Measurements from ENCODE around the gene GP1BB. TPM values are rescaled to one million over a fixed set of nuclear protein-coding genes. Genes with fewer than 3 reads are reported as not detected.
A peak's percentile ranks its signal among the peaks of the same experiment; 100 is the strongest.

The GP1BB gene
- total and polyA plus RNA-seq, 2 of the 13 experiments (the other 11 are each of a cell fraction or from before 2014, with no cell fraction given) = not detected

- TF ChIP-seq CBX5 (CRISPR knock-in tag; IDR thresholded peaks at IDR 0.05; ENCODE audit: borderline replicate concordance) = peak; percentile 10; the same call in 1 of the 2 replicates
- TF ChIP-seq ZNF75D (CRISPR knock-in tag; IDR thresholded peaks at IDR 0.05; ENCODE audit: borderline replicate concordance) = no peak
- peak; percentile 55 for TF ChIP-seq FOSL2 (CRISPR knock-in tag; IDR thresholded peaks at IDR 0.05)
- TF ChIP-seq ZMYM4 (CRISPR knock-in tag; IDR thresholded peaks at IDR 0.05) = peak; percentile 71; the same call in 1 of the 2 replicates
- peak; percentile 62; the same call in 1 of the 2 replicates for TF ChIP-seq SOX5 (CRISPR knock-in tag; IDR thresholded peaks at IDR 0.05; ENCODE audit: borderline replicate concordance)
- 0 out of 2 replicates have a peak, but pooled peaks have one; percentile 55 for TF ChIP-seq FUBP1 (CRISPR knock-in tag; IDR thresholded peaks at IDR 0.05; ENCODE audit: borderline replicate concordance)
- 0 out of 2 replicates have a peak, but pooled peaks have one; percentile 23 for TF ChIP-seq KLF6 (CRISPR knock-in tag; IDR thresholded peaks at IDR 0.05)
- TF ChIP-seq SMC3 (IDR thresholded peaks at IDR 0.05; ENCODE audit: low read length) = peak; percentile 67; the same call in 1 of the 2 replicates
- TF ChIP-seq RNF2 (conservative IDR thresholded peaks at IDR 0.05; ENCODE audit: low read depth) = peak; percentile 63; the same call in 1 of the 2 replicates
- 0 out of 2 replicates have a peak, but pooled peaks have one; percentile 32 for TF ChIP-seq KDM6A (CRISPR knock-in tag; IDR thresholded peaks at IDR 0.05; ENCODE audit: low read depth)
- no peak for TF ChIP-seq MZF1 (CRISPR knock-in tag; IDR thresholded peaks at IDR 0.05; ENCODE audit: borderline replicate concordance)
- TF ChIP-seq THAP8 (CRISPR knock-in tag; IDR thresholded peaks at IDR 0.05; ENCODE audit: borderline replicate concordance) = no peak
- peak; percentile 47; the same call in 1 of the 2 replicates for TF ChIP-seq GATAD1 (CRISPR knock-in tag; IDR thresholded peaks at IDR 0.05)
- TF ChIP-seq ISL2 (CRISPR knock-in tag; IDR thresholded peaks at IDR 0.05) = peak; percentile 69
- no peak for TF ChIP-seq GTF2F1 (IDR thresholded peaks at IDR 0.05; ENCODE audit: low read length)
- TF ChIP-seq TMF1 (CRISPR knock-in tag; IDR thresholded peaks at IDR 0.05; ENCODE audit: low read depth) = no peak
- no peak for TF ChIP-seq PAX8 (CRISPR knock-in tag; IDR thresholded peaks at IDR 0.05; ENCODE audit: borderline replicate concordance)
- peak; percentile 81 for TF ChIP-seq ZNF503 (CRISPR knock-in tag; IDR thresholded peaks at IDR 0.05)
- TF ChIP-seq KDM5A (IDR thresholded peaks at IDR 0.05; ENCODE audit: borderline replicate concordance, low read length) = no peak
- TF ChIP-seq SMYD3 (CRISPR knock-in tag; IDR thresholded peaks at IDR 0.05) = no peak
- peak; percentile 99 for TF ChIP-seq CTCF (CRISPR knock-in tag; IDR thresholded peaks at IDR 0.05)
- TF ChIP-seq ZNF121 (CRISPR knock-in tag; IDR thresholded peaks at IDR 0.05) = 0 out of 2 replicates have a peak, but pooled peaks have one; percentile 11
These were observed 7.5 kb downstream of the GP1BB start (continued) for GRCh38 chr22:19730655-19731360.

Measured in HepG2 (cell line).